ENCODE measurements around the gene F8. TPM values are rescaled to one million over a fixed set of nuclear protein-coding genes. Genes with fewer than 3 reads are reported as not detected.

Gene F8
- total RNA-seq, 1 experiment from 2014 or later = 2.6 TPM

DNA sequence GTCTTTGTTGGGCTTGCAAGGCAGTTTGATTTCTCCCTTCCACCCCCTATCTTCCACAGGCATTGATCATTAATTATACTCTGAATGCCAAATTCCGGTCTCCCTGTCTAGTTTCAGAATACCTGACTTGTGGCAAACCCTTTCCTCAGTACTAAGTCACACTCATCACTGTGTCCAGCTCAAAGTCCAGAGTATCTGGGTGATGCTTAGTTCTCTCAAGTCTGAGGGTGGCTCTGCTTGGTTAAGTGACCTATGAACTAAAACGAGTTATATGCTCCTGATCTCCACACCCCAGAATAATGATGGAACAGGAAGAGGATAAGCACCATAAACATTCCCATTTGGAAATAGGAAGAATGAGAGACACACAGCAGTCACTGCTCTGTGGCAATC is 194.5 kb downstream of the F8 start:
- Histone ChIP-seq H2AFZ (ENCODE audit: low read depth, low read length, poor library complexity, severe bottlenecking) (no peak overlapping the region), H3K9me2 (ENCODE audit: insufficient read depth) (no peaks in the 10 kb centered on the region), H3K4me3 (replicated peaks in 1 of 2; ENCODE audit: low read depth in 1 of 2, low read length in 2 of 2) (no peak overlapping the region), H3K27me3 (ENCODE audit: insufficient read depth, low read length) (no peaks in the 10 kb centered on the region), H3K79me2 (ENCODE audit: insufficient read depth, low read length) (no peaks in the 10 kb centered on the region), H3K9ac (ENCODE audit: low read length) (no peak overlapping the region), H3K4me1 (ENCODE audit: control insufficient read depth in 1 of 2, insufficient read depth in 2 of 2, low read length in 2 of 2) (no peaks in the 10 kb centered on the region), H3K4me2 (ENCODE audit: low read length) (no peak overlapping the region), H3K9me3 (ENCODE audit: control insufficient read depth in 1 of 2, insufficient read depth in 1 of 2, low read depth in 1 of 2, low read length in 2 of 2) (no peaks in the 10 kb centered on the region), H3K36me3 (ENCODE audit: control insufficient read depth in 1 of 2, insufficient read depth in 2 of 2, low read length in 2 of 2) (no peaks in the 10 kb centered on the region), H3K27ac (ENCODE audit: low read depth, low read length) (no peak overlapping the region), H4K20me1 (ENCODE audit: insufficient read depth) (no peaks in the 10 kb centered on the region)
- ChIA-PET RAD21 (ENCODE audit: low non-redundant PET in 1 of 2, low total read pairs in 2 of 2, uncharacterized antibody in 2 of 2, unreplicated experiment in 2 of 2) (no interaction called here), CTCF (no interaction called here), POLR2A (no interaction called here)
- intact Hi-C loops (cut with micrococcal nuclease) = no loop called here
- no peak for DNase-seq (ENCODE audit: low read depth, low spot score)
- TF ChIP-seq EZH2 (IDR thresholded peaks at IDR 0.05) = no peak
- no peak for TF ChIP-seq FOSL1 (IDR thresholded peaks at IDR 0.05; ENCODE audit: low read depth)
- TF ChIP-seq, protein P1, sequence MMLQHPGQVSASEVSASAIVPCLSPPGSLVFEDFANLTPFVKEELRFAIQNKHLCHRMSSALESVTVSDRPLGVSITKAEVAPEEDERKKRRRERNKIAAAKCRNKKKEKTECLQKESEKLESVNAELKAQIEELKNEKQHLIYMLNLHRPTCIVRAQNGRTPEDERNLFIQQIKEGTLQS (IDR thresholded peaks at IDR 0.05) = no peak
- TF ChIP-seq SP1 (IDR thresholded peaks at IDR 0.05; ENCODE audit: low read depth) = no peak
- TF ChIP-seq EGR1 (IDR thresholded peaks at IDR 0.05; ENCODE audit: low read depth) = no peak
- TF ChIP-seq, protein P2, sequence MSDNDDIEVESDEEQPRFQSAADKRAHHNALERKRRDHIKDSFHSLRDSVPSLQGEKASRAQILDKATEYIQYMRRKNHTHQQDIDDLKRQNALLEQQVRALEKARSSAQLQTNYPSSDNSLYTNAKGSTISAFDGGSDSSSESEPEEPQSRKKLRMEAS (IDR thresholded peaks at IDR 0.05) = no peak
- TF ChIP-seq POLR2AphosphoS5 (IDR thresholded peaks at IDR 0.05; ENCODE audit: low read depth, low read length) = no peak
- TF ChIP-seq SRF (IDR thresholded peaks at IDR 0.05; ENCODE audit: low read depth) = no peak
- no peak for TF ChIP-seq ELF1 (IDR thresholded peaks at IDR 0.05; ENCODE audit: borderline replicate concordance, low read depth)
- TF ChIP-seq JUND (IDR thresholded peaks at IDR 0.05) = no peak
- TF ChIP-seq, protein P3, sequence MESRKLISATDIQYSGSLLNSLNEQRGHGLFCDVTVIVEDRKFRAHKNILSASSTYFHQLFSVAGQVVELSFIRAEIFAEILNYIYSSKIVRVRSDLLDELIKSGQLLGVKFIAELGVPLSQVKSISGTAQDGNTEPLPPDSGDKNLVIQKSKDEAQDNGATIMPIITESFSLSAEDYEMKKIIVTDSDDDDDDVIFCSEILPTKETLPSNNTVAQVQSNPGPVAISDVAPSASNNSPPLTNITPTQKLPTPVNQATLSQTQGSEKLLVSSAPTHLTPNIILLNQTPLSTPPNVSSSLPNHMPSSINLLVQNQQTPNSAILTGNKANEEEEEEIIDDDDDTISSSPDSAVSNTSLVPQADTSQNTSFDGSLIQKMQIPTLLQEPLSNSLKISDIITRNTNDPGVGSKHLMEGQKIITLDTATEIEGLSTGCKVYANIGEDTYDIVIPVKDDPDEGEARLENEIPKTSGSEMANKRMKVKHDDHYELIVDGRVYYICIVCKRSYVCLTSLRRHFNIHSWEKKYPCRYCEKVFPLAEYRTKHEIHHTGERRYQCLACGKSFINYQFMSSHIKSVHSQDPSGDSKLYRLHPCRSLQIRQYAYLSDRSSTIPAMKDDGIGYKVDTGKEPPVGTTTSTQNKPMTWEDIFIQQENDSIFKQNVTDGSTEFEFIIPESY (IDR thresholded peaks at IDR 0.05; ENCODE audit: extremely low read depth, insufficient replicate concordance, low read length) = no peak
- TF ChIP-seq, protein P4, sequence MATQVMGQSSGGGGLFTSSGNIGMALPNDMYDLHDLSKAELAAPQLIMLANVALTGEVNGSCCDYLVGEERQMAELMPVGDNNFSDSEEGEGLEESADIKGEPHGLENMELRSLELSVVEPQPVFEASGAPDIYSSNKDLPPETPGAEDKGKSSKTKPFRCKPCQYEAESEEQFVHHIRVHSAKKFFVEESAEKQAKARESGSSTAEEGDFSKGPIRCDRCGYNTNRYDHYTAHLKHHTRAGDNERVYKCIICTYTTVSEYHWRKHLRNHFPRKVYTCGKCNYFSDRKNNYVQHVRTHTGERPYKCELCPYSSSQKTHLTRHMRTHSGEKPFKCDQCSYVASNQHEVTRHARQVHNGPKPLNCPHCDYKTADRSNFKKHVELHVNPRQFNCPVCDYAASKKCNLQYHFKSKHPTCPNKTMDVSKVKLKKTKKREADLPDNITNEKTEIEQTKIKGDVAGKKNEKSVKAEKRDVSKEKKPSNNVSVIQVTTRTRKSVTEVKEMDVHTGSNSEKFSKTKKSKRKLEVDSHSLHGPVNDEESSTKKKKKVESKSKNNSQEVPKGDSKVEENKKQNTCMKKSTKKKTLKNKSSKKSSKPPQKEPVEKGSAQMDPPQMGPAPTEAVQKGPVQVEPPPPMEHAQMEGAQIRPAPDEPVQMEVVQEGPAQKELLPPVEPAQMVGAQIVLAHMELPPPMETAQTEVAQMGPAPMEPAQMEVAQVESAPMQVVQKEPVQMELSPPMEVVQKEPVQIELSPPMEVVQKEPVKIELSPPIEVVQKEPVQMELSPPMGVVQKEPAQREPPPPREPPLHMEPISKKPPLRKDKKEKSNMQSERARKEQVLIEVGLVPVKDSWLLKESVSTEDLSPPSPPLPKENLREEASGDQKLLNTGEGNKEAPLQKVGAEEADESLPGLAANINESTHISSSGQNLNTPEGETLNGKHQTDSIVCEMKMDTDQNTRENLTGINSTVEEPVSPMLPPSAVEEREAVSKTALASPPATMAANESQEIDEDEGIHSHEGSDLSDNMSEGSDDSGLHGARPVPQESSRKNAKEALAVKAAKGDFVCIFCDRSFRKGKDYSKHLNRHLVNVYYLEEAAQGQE (IDR thresholded peaks at IDR 0.05; ENCODE audit: low read depth) = no peak
- no peak for TF ChIP-seq RAD21 (IDR thresholded peaks at IDR 0.05; ENCODE audit: low read depth)
- no peak for ATAC-seq
- no TSS peak for BruUV-seq (replicated peaks)
